ENCODE data around the gene SSBP3.
A peak's percentile ranks its signal among the peaks of the same experiment; 100 is the strongest.
"Not testable (repeated sequence)": the region's sequence is repeated elsewhere in the genome, so short reads cannot be mapped to it uniquely, and the experiment has no call there.

Gene SSBP3

DNA sequence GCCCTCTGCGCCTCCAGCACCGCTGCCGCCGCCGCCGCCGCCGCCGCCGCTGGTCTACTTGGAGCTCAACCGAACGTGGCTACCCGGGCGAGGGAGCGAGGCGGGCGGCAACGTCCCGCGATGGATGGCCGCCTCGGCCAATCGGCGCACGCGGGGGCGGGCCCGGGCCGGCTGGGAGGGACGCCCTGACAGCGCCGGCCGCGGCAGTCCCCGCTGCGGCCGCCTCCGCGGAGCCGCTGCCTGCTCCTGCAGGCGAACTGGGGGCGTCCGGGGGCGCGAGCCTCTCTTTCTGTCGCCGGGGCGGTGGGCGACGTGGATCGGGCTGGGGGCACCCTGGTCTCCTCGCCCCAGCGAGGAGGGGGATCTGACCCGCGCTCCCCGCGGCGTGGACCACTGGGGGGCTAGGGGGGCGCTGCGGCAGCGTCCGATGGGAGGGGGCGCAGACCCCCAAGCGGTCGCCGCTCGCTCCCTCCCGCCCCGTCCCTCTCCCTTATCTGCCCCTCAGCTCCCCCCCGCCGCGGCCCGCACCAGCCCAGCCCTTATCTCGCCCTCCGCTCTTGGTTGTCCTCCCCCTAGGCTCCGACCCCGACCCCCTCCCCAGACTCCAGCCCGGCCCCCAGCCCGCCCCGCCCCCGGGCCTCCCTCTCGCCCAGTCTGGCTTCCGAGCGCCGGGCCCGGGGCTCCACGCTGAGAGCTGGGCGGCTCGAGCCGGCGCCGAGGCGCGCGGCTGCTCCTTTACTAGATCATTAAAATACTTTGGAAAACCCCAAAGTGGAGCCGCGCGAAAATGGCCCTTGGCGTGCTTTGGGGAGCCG is at the start of gene SSBP3:
Gene SSBP3 (minus strand): TSS at position 56 of the 815 bp plus-strand sequence.
- DNase-seq: peak; percentile 87

DNA sequence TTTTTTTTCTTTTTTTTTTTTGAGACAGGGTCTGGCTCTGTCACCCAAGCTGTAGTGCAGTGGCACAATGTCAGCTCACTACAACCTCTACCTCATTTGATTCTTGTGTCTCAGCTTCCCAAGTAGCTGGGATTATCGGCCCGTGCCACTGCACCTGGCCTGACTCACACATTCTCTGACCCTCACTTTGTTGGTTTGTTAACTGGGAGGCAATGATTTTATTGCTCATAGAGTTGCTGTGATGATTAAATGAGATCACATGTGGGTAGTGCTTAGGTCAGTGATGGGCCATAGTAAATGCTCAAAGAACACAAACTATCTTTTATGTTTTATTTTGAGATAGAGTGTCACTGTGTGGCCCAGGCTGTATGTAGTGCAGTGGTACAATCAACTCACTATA is 47.3 kb upstream of the SSBP3 start:
- no peak for DNase-seq

DNA sequence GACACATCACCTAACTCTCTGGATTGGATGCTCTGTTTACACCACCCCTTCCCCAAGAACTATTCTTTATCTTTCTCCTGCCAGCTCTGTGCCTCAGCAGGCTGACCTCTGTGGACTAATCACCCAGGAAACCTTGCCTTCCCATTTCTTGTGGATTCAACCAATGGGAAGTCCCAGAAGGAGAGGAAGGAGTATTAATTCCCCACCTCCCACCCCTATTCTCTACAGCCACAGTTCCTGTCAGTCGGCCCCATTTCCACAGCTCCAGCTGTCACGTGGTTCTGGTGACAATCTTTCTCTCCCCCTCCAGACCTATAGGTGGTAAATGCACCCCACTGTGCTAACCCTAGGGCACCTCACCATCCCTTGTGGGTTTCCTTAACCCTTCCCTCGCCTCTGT is 46.8 kb upstream of the SSBP3 start:
- DNase-seq: no peak

DNA sequence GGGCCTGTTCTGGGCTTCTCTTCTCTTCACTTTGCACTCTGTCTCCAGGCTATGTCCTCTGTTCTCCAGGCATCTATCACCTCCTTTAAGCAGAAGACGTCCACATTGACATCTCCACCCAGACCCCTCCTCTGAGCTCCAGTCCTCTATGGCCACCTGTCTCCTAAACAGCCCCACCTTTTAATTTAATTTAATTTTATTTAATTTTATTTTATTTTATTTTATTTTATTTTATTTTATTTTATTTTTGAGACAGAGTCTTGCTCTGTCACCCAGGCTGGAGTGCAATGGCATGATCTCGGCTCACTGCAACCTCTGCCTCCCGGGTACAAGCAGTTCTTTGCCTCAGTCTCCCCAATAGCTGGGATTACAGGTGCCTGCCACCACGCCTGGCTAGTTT is 43.2 kb upstream of the SSBP3 start:
- not testable (repeated sequence) for DNase-seq

DNA sequence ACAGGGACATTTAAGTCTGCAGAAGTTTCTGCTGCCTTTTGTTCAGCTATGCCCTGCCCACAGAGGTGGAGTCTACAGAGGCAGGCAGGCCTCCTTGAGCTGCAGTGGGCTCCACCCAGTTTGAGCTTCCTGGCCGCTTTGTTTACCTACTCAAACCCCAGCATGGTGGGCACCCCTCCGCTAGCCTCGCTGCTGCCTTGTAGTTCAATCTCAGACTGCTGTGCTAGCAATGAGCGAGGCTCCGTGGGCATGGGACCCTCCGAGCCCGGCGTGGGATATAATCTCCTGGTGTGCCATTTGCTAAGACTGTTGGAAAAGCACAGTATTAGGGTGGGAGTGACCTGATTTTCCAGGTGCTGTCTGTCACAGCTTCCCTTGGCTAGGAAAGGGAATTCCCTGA is 42.6 kb upstream of the SSBP3 start:
- not testable (repeated sequence) for DNase-seq

DNA sequence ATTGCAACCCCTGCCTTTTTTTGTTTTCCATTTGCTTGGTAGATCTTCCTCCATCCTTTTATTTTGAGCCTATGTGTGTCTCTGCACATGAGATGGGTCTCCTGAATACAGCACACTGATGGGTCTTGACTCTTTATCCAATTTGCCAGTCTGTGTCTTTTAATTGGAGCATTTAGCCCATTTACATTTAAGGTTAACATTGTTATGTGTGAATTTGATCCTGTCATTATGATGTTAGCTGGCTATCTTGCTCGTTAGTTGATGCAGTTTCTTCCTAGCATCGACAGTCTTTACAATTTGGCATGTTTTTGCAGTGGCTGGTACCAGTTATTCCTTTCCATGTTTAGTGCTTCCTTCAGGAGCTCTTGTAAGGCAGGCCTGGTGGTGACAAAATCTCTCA is 40.9 kb upstream of the SSBP3 start:
- DNase-seq: not testable (repeated sequence)

DNA sequence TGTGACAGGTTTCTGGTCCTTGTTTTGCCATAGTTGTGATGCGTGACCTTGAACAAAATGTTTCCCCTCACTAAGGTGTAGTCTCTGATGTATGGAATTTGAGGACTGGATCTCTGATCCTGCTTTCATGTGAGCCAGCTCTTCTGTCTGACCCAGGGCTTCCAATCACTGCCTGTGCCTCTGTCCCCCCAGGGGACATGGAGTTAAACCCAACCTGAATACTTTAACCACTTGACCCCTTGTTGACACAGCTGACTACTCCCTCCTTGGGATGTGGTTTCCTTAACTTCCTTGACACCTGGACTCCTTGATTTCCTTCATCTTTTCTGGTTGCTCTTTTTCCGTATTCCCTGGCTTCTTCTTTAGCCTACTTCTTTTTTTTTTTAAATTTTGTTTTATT is 36.0 kb upstream of the SSBP3 start:
- no peak for DNase-seq

DNA sequence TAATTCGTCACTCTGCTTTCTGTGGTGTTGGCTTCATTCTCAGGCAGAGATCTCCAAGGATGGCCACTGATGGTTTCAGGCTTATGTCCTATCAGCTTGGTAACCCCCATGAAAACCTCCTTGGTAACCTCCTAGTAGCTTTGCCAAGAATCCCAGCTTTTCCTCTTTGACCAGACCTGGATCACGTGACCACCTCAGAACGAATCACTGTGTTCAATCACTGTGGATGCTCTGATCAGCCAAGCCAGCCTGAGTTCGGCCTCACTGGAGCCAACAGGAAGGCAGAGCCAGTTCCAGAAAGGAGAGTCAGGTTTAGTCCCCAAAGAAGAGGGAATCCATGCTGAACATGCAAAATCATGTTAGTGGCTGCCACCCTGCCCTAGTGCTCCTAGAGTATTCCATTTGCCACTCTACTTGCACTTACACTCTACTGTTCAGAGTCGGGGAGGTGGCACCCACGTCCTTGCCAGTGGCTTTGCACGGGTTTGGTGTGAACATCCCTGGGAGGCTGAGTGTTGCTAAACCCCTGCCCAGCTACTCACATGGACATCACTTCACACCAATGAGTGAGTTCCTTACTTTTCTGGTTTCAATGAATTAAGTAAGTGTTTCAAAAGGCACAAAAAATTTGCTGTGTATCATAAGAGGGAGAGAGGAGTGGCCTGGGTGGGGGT is 33.5 kb upstream of the SSBP3 start:
- no peak for DNase-seq

DNA sequence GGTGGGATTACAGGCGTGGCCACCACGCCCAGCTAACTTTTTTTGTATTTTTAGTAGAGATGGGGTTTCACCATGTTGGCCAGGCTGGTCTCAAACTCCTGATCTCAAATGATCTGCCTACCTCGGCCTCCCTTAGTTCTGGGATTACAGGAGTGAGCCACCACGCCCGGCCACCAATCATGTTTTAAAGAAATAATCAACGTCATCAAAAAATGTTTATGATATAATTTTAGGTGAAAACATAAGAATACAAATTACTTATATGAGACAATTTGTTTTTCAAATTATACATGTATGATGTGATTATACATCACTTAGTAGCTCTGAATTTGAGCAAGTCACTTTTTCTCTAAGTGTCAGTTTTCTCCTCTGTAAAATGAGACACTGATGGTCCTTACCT is 31.6 kb upstream of the SSBP3 start:
- no peak for DNase-seq

DNA sequence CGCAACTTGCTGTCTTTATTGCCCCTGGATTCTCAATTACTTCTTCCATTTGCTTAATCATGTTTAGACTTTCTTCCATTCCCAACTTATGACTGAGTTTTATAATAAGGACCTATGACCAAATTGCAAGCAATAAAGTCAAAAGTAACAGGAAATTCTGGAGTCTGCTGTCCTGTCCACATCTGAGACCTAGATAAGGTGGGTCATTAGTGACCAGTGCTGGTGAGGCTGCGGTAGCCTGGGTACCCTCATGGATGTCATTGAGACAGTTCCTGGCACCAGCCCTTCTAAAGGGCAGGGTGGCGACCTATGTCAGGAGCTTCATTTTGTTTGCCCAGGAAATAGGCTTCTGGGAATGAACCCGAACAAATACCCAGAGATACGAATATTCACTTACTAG is 30.6 kb upstream of the SSBP3 start:
- DNase-seq: no peak

DNA sequence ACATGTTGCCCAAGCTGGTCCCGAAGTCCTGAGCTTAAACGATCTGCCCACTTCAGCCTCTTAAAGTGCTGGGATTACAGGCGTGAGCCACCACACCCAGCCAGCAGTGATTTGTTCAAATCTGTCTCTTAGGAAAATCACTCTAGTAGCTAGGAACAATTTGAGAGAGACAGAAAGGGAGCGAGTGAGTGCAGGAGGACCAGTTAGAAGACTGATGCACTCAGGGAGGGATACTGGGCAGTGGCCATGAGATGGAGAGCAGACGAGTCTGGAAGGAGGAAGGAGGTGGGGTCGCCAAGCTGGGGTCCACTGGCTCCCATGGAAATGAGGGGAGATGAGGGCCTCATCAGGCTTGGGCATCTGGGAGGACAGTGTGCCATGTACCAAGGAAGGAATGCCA is 23.6 kb upstream of the SSBP3 start:
- no peak for DNase-seq

DNA sequence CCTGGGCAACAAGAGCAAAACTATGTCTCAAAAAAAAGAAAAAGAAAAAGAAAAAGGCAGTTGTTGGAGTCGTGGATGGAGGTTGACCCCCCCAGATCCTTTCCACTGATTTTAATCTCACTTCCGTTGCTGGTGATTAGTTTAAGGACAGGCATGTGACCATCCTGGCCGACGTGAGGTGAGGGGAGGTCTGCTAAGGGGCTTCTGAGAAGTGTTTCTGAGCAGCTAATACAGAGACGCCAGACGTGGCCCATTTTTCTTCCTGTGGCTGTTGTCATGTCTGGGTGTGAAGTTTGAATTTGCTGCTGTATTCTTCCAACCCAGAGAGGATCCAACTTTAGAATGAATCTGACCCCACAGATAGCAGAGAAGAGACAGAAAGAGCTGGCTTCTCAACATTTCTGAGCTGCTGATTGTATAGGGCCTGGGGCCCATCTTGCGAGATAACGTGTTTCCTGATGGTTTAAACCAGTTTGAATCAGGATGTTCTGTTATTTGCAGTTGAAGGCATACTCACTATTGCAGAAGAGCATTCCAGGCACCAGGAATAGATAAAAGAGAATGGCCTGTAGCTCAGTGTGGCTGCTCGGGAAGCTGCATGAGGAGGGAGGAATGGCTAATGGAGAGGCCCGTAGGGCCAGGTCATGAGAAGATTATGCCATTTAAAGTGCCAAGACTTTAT is 22.8 kb upstream of the SSBP3 start:
- DNase-seq: no peak

DNA sequence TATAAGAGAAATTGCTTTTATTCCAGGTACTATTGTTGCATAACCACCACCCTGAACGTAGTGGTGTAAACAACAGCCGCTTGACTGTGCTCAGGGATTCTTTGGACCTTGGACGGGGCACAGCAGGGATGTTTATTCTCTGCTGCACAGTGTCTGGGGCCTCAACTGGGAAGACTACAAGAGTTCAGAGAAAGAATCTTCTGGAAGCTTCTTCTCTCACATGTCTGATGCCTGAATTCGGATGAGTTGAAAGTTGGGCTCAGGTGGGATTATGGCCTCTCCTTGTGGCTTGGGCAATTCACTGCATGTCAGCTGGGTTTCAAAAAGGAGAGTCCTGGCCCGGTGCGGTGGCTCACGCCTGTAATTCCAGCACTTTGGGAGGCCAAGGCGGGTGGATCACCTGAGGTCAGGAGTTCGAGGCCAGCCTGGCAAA is 19.0 kb upstream of the SSBP3 start:
- DNase-seq: no peak

DNA sequence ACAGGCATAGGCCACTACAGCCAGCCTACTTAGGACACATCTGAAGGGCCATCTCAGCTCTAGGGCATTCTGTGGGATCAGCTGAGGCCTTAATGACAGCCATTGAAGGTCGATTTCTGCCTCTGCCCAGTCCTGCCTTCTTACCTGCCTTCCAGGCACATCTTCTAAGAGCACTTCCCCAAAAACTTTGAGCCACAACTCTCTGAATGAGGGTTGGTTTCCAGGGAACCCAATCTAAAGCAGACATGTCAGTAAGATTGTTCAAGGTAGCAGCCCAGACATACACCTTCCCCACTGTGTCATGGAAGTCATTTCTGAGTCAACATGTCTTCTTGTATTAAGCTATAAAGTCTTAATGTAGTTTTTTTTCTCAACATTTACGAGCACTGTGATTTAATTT is 18.2 kb upstream of the SSBP3 start:
- no peak for DNase-seq

DNA sequence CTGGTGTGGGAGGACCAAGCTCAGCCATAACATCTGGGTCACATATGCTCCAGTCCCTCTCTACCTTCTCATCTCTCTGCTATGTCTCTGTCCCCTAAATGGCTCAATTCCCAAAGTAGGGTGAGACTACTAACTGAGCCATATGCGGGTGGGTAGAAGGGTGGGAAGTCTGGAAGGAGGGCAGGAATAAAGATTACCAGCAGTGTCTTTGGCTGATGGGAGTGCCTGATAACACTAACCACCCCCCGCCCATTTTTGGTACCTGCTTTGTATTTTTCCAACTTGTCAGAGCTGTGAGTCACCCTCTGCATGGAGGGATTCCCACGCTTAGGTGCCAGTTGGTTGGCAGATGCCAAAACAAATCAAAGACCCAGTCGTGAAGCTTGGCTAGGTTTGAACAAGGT is 14.9 kb upstream of the SSBP3 start:
- DNase-seq: no peak

DNA sequence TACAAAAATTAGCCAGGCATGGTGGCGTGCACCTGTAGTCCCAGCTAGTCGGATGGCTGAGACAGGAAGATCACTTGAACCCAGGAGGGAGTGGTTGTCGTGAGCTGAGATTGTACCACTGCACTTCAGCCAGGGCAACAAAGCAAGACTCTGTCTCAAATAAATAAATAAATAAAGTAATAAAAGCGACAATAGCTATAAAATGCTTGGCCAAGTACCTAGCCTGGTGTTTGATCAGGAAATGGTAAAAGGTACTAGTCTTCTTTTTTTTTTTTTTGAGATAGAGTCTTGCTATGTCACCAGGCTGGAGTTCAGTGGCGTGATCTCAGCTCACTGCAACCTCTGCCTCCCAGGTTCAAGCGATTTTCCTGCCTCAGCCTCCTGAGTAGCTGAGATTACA is 12.4 kb upstream of the SSBP3 start:
- DNase-seq: not testable (repeated sequence)

DNA sequence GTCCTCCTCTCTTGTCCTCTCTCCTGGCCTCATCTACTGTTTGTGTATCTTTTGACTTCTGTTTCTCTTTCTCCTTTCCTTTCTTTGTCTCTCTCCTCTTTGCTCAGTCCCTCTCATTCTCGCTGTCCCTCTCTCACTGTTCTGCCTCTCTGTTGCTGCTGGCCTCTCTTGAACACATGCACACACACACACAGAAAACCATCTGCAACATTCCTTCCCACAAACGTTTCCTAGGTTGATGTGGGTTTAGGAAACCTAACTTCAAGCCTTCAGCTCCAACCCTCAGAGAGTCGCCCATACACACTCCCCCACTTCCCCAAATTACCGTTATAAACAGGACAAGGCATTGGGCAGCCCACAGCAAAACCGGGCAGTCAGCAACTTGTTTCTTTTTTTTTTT is 10.9 kb upstream of the SSBP3 start:
- no peak for DNase-seq

DNA sequence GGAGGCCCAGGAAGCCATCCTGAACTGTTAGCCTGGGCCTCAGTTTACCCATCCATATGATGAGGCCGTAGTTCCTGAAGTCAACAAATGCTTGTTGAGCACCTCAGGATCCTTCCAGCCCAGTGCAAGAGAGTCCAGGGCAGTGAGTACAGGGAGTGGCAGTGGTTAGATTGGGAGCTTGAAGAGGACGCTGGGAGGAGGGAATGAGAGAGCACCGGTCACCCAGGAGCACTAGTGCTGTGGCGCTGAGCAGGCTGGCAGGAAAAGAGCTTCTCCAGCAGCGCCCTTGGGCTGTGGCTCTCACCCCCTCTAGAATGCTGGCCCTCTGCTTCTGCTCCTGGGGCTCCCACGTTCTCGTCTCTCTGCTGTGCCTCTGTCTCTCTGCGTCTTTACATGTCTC is 10.2 kb upstream of the SSBP3 start:
- no peak for DNase-seq

DNA sequence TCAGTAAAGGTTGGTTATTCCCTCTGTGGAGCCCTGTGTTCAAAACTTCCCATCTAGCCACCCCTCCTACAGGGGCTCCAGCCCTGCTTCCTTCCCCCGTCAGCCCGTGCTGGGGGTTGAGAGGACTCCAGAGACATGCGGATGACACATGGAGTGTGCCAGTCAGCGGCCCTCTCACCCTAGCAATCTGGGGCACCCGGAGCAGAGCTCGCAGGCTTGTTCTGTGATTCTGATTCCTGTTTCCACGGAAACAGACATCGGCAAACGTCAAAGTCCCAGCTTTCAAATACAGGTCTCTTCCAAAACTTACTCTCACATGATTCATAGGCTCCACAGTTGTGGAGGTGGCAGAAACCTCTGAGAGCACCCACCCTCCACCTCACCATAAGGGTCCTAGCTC is 9.8 kb upstream of the SSBP3 start:
- no peak for DNase-seq

DNA sequence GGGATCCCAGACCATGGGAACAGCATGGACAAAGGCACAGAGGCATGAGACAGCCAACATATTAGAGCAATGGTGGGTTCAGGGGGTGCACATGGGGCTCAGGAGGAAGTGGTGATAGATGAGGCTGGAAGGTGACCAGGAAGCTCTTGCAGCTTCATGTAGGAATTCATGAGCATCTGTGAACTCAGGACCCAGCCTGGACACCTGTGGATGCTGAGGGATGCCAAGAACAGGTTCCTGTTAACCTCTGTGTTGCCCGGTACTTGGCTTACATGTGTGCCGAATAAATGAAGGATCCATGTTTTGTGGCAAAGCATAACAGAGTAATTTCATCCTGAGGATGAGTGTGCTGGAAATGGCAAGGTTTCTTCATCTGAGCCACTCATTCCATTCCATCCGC is 9.3 kb upstream of the SSBP3 start:
- DNase-seq: no peak

DNA sequence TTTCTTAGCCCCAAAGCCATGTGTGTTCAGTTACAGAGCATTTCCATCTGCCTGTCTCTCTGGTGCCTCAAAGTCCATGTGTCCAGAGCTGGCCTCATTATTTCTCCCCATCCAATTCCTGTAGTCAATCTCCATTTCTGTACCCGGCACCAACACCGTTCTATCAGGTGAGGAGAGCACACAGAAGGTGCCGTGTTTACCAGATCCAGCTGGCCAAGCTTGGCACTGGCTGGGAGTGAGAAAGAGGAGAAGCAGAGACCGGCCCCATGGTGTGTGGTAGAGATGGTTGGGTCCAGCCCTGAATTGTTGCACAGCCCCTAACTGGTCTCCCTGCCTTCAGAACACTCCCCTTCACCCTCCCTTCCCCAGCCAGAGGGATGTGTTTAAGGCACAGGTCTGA is 7.5 kb upstream of the SSBP3 start:
- no peak for DNase-seq

DNA sequence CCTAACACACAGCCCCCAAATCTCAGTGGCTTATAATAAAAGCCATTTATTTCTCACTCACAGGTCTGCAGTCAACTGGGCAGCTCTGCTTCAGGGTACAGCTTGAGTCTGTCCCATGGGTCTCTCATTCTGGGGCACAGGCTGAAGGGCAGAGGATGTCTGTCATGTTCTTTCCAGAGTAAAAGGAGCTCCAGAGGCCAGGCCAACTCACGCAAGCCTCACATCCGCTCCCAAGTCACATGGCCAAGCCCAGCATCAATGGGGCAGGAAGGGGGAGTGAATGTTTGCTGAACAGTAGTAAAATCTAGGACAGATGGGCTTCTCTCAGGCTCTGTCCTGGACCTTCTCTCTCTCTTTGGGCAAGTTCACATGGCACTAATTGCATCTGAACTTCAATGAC is 7.1 kb upstream of the SSBP3 start:
- no peak for DNase-seq

DNA sequence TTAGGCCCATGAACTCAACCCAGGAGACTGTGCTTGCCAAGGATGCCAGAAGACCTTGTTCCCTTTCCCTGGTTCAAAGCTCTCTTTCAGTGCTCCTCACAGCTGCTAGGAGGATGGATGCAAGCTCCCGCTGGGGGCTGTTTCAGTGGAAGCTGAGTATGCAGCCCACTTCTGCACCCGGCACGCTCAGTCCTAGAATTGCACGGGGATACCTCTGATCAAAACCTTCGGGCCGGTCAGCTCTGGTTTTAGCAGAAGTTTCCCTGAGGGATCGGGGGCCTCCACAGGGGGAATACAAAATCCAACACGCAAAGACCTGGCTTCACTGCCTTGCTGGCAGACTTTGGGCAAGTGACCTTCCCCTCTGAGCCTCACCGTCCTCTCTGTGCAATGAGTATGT is 4.2 kb upstream of the SSBP3 start:
- DNase-seq: no peak

Measured in stimulated activated naive CD4-positive, alpha-beta T cell treated with Interleukin-2 at 50 U/mL for 16 hours (primary cell).